GM21576 (cell line): ENCODE results near the gene APPL2.

Experiments
- ATAC-seq: cut with Tn5 transposase; IDR thresholded peaks from one replicate; pipeline ENCODE4 v1.9.1; 2021; ENCODE audit warnings: mild to moderate bottlenecking, moderate library complexity; ENCODE audit not compliant: unreplicated experiment

The APPL2 gene

DNA sequence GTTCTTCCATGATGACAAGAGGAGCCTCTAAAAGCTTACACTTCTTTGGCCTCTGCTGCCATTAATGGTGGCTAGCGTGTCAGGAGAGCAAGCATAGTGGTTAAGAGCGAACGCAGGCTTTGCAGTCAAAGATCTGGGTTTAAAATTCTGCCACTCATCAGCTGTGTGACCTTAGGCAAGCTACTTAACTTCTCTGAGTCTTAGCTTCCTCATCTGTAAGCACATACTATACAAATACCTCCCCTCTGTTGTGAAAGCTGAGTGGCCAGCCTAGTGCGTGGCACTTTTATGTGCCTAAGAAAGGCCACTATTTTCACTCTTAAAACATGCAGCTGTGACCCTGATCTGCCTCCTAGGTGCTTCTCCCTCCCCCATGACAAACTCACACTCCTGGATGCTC is 11.6 kb downstream of the APPL2 start:
- ATAC-seq = no peak

DNA sequence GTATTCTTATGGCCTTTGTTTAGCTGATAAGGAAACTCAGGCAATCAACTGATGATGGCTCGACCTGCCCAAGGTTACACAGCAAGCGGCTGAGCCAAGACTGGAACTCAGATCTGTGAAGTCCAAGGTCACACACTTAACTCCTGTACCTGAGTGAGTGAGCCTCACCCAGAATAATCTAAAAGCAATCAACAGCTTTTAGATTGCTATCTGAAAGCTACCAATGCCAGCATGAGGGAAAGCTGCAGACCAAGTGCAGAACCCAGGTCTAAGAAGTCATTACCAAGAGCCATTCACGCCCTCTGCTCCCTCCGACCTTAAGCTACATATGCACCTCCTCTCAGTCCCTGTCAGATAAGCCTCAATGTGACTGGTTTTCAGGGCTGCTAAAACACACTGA is 12.1 kb downstream of the APPL2 start:
- ATAC-seq = no peak

DNA sequence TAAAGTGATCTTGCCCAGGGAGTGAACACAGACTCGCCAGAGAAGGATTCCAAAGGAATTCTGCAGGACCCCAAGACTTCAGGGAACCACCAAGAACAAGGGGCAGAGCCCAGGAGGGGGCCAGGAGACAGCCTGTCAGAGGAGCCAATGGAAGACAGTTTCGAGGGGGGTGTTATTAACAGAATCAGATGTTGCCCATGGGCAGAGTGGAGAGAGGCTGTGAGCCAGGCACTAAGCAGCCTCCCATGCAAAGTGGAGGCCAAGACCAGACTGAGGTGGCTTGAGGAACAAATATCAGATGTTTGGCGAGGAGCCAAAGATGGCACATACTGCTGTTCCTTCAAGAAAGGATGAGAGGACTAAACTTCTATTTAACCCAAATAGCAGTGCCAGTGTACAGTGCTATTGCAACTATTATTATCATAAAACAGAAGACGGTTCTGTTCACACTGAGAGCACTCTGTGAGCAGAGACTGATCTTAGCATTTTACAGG is 12.6 kb downstream of the APPL2 start:
- no peak for ATAC-seq

DNA sequence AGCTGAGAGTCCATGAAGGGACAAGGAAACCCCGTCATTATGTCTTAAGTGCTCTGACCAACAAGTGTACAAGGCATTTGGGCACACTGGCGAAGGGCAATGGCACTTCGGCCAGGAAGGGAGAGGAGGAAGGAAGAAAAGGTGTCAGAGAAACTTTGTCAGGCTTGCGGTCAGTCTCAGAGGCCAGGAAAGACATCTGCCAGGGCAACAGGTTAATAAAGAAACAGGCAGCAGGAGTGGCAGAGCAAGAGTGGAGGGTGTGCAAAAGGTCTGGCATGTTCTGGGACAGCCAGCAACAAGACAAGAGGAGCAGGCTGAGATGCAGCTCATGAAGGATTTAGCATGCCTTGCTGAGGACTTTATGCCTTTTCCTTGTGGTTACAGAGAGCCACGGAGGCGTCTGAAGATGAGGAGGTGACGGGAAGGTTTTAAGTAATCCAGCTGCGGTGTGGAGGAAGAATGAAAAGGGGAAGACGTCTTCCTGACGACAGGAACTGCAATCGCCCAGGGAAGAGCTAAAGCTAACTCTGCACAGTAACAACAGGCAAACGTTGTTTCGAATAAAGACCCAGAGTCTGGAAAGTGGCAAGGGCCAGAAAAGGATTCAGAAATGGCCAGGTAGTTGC is 13.1 kb downstream of the APPL2 start:
- no peak for ATAC-seq

DNA sequence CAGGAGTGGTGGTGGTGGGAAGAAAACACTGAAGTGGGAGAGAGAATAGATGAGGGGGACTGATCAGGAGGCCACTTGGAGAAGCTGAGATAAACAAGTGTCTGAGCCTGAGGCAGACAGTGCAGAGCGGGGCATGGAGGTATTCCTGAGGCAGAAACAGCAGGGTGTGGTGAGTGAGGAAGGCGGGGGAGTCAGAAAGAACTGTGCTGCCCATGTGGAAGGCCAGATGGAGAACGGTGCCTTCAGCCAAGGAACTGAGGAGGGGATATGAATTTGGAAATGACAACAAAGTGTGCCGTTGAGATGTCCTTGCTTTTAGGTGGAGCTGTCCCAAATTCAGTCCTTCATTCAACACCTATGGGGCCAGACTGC is 13.7 kb downstream of the APPL2 start:
- ATAC-seq = no peak

DNA sequence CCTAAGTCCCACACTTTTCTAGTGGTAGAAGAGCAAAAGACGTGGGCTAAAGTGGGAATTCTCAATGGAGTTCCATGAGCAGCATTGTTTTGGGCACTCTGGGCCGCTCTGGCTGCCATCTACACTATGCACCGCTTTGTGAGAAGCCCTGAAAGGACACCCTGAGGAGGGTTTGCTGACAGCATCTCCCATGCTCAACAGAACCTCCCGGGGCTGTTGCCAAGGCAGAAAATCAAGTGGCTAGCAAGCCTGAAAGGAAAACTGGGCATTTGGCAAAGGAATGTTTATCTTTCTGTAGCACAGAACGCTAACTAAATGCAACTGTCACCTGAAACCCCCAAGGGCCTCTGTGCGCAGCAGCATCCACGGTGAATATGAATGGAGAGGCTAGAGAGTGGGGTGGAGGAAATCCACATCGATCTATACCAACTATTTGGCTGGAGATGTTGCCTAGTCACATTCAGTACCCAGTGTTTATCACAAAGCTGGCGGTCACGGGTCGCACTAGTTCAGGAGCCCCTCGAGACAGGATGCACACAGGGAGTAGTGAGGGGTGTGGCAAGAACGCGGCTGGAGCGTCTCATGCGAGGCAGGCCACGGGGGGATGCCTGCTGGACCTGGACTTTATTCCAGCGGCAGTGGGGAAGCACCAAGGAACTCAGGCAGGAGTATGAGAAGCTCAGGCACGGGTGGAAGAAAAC is 14.2 kb downstream of the APPL2 start:
- no peak for ATAC-seq

DNA sequence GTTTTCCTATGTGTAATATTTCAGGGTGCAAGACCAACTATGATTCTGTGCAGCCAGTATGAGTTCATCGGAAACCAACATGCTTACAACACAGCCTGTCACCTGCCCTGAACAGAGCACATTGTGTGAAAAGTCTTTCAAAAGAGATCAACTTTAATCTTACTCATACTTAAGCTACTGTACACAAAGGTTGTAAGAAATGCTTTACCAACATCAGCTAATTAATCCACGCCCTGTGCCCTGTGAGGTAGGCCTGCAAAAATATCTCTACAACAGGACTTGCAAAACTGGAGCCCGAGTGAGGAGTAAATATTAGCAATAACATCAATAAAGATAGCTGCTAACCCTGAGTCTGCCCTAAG is 15.1 kb downstream of the APPL2 start:
- no peak for ATAC-seq

DNA sequence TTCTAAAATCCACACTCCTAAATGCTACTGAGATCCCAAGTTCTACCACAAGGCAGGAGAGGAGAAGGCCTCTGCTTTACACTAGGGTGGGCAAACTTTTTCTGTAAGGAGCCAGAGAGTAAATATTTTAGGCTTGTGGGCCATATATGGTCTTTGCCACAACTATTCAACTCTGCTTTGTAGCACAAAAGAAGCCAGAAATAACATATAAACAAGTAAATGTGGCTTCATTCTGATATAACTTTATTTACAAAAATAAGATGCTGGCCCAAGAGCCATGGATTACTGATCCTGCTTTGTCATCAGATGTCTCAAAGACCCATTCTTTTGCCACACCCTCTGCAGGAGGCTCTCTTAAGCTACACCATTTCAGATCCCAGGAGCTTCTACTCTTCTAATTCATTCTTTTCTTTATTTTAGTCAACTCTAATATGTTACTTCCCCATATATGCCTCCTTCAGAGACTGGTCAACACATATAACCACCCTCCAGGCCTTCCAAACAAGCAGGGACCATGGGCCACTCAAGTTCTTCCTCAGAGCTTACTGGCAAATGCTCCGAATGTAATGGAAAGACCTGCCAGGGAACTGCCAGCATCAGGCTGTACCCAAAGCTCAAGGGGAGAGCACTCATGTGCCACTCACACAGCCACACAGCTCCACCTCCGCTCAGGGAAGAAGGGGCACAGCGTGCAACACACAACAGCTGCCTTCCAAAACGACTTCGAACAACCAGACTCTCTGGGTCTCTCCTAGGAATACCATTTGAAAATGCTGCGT is 15.6 kb downstream of the APPL2 start:
- ATAC-seq = no peak

DNA sequence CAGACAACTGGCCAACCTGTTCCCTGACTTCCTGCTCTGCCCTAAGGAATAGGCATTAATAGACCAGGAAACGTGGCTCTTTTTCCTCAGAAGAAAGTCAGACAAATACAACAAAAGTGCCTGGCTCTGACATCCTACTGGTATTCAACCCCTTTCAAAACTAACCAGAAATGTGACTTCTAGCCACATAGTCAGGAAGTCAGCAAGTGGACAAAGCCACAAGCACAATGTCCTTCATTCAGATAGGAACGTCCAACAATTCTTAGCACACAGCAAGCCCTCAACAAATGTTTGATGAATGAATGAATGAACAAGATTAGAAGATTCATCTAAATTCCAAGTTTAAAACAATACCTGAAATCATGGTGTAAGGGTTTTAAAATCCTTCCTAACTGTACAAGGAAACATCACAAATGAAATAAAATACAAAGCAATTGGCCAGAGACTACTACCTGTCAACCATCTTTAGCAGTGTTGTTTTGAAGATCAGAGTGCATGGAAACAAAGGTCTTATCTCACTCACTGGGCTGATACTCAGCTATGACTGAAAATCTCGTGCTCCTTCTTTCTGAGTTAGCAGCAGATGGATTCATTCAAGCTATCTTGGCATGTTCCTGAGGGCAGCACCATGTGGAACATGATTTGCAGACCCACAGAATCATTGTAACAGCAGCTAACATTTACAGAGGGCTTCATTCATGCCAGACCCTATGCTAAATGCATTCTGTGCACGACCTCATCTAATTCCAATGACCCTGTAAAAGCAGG is 16.5 kb downstream of the APPL2 start:
- no peak for ATAC-seq

DNA sequence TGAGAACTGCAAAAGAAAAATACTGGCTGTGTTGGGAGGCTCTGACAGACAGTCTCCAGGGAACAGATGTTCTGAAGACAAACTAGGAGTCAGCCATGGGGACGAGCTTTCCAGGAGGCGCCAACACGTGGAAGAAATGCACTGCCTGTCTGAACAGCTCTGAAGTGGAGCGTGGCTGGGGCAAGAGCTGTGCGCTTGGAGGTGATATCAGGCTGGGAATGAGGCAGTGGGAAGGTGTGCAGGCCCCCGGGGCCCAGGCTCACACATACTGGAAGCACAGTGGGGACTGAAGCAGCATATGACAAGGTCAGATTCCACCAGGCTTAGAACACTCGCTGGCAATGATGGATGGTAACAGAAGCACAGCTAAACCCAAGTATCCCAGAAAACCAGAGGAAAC is 17.5 kb downstream of the APPL2 start:
- ATAC-seq = no peak

DNA sequence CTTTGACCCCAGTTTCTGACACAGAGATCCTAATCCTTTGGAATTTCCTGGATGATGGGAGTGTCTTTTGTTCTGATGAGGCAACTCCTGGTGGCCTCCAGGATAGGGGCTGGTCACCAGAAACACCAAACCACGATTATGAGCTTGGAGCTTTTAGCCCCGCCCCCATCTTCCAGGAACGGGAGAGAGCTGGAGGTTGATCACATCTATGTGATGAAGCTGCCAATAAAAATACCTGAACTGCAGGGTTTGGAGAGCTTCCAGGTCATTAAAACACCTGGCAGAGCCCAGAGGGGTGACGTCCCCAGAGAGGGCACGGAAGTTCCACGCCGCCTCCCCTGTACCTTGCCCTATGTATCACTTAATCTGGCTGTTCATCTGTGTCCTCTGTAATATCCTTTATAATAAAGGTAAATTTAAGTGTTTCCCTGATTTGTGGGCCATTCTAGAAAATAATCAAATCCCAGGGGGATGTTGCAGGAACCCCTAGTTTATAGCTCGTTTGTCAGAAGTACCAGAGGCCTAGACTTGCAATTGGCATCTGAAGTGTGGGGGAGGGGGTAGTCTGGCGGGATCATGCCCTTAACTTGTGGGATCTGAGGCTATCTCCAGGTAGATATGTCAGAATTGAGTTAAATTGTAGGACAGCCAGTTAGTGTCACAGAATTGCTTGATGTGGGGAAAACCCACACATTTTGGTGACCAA is 21.2 kb downstream of the APPL2 start:
- ATAC-seq = no peak

DNA sequence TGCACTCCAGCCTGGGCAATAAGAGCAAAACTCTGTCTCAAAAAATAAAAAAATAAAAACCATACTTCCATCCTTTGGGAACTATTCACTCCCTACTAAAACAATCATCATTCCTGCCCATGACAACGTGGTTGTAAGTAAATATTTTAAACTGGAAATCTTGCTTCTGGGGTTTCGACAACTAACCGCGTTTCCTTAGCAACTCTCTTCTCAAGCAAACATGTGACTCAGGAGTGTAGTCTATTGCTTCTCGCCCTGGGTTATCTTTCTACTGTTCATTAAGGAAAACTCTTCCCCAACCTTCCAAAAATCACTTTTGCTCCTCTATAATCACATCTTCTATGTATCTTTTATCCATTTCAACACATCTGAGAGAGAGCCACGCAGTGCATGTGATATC is 21.8 kb downstream of the APPL2 start:
- ATAC-seq = no peak

DNA sequence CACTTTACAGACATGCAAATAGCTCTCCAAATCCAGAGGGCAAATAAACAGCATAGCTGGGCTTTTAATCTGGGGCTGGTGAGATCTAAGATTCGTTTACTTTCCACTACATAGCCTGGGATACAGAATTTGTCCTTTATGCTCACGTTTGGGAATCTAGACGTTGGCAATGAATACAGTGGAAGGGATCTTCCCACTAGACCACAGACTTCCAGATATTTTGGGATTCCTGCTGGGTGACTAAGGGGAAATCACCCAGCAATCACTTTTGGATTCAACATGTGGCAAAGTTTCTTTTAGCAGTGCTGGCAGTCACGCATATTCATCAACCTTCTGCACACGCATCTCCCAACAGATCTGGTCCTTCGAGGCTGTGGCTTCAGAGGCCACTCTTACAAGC is 23.5 kb downstream of the APPL2 start:
- no peak for ATAC-seq

DNA sequence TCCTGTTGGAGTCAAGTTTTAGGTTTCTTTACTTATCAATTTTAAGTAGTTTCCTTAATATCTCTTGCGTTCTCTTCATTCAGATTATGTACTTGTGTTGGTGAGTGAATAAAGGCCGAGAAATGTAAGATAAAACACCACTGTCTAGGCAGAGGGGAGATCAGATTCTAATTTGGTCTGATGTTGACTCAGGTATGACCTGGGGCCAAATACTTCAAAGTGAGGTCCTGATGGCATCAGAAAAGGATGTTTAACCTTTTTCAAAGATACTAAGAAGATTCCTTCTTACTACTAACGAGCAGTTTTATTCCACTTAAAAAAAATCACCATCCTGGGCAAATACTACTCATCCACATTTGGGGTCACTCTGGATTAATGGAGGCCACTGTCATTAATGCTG is 26.9 kb downstream of the APPL2 start:
- ATAC-seq = no peak

DNA sequence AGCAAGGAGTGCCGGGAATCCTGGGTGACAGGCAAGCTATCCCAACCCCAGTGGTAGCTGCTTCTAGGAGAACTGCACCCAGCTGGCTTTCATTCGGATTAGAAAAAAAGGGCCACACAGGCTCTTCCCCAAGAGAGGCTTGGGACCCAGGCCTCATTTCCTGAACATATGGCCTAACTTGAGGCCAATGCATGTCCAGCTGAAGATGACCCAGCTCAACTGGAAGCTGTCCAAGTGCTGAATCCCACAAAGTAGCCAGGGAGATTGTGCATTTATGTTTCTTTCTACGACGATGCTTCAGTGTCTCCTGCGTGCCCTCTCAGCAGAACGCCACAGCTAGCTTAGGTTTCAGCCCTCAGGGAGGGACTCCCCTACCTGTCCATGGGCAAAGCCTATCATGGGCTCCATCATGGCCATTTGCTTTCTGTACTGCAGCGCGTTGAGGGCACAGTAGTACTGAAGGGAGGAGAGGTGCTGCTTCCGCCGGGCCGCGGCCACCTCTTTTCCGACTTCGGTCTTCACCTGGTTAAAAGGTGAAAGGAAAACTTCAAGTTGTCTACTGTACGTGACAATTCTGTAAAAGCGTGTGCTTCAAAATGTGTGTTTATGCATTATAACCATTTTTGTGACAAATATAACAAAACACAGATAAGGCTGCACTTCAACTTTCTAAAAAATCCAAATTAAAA is 29.1 kb downstream of the APPL2 start:
- ATAC-seq = no peak

DNA sequence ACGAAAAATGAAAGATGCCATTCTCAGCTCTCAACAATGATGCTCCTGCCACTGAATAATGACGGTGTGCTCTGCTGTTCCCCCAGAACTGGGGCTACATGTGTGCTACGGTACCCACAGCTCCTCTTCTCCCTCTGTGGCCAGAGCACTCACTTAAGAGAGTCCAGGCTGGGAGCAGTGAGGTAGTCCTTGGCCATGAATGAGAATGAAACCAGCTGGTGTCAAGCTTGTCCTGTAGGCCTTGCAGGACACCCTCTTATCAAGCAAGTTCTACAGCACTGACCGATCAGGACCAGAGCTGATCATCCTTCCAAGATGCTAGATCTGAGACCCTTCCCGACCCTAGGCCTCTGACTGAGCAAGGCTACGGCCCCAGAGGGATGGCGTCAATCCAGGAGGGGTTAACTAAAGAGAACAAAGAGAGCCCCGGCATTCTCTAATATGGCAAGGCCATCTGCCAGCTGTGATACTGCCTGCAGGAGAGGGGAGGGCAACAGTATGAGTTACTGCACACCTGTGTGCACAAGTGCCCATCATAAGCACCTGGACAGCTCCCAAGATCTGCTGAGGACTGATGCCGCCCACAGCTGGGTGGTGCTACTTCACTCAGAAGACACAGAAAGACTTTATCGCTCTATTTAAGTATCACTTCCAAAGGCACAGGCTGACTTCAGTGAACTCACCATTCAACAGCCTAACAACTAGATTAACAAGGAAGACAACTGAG is 30.5 kb downstream of the APPL2 start:
- no peak for ATAC-seq

DNA sequence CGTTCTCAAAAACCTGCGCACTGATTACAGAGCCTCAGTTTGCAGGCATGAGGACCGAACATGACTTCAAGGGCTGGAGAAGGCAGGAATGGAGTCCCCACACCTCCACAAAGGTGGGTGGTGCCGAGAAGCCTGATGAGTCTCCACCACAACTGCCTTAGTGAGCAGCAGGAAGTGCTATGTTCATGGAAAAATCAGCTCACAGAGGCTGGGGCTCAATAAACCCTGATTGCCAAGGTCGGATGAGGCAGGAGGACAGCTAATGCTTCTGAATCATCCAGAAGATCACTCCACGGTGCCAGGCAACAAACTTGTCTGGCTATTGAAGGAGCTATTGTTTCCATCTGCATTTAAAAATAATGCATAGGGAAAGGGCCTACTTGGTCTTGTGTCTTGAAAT is 31.1 kb downstream of the APPL2 start:
- ATAC-seq = no peak

DNA sequence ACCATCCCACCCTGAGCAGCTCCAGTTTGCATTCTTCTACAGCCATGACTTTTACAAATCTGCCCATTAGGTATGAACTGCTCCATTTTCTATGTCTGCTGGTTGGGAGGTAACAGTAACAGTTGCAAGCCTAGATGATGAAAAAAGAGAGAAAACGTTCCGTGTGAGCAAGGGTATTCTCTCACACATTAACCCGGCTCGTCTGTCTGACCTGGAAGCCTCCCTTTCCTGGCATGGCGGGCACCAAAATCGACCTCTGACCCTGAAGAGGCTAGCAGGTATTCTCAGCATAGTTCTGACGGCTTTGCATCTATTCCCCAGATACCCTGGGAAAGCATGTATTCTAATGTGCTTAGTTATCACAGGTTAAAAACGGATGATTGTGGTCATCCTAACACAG is 31.8 kb downstream of the APPL2 start:
- ATAC-seq = no peak

DNA sequence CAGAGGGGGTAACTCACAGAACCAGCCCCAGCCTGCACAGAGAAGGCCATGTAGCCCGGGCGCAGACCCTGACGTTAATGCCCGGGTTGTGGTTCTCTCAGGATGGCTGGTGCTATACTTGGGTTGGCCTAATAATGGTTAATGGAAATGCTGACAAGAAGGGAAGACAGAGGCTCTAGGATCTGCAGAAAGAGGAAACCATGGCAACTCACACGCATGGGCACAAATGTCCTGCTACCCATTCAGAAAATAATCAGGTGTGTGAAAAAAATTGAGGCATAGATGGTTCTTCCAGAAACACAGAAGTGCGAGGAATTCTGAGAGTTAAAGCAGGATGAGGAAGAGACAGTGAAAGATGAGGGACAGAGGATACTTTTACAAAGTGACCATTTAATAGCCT is 33.8 kb downstream of the APPL2 start:
- ATAC-seq = no peak

DNA sequence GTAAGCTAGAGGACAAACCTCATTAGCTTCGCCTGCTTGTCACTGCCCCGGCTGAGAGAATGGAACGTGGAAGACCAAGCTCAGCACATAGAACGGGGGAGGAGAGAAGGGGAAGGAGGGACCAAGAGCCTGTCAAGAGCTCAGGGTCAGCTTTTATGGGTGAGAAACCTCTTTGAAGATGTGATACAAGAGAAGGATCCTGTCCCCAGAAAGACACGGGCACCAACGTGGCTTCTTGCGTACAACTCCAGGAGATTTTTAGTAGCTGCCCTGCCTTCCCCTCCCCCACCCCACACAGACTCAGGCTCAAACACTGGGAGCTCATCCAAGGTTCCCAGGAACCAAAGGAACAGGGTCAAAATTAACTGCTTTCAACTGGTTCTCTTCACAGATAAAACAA is 34.7 kb downstream of the APPL2 start:
- ATAC-seq = no peak
